Activated CD4-positive, alpha-beta T cell treated with anti-CD3 and anti-CD28 coated beads, Interleukin-2, amount 50 U/mL, for 4 hours (primary cell): ENCODE results near the gene MACROD2.

Source experiments
- DNase-seq, 2 experiments: peaks; one replicate each; pipeline ENCODE4 v3.0.0-alpha.2; 2020

The MACROD2 gene

DNA sequence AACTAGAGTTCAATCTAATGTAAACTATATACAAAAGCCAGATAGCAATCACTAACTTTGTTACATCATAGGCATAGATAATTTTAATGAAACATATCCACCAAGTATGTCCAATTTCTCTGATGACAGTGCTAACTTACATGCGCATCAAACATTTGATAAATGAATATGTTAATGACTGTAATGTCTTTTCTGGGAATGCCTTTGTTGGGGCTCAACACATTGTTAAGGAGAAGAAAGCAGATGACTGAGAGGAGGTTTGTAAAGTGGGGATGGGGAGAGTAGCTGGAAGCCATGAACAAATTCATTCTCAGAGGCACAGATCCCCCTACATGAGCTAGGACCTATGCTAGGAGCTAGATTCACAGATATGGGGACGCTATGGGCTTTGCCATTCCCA lies 1627.9 kb downstream of the MACROD2 start:
- no peak for DNase-seq

DNA sequence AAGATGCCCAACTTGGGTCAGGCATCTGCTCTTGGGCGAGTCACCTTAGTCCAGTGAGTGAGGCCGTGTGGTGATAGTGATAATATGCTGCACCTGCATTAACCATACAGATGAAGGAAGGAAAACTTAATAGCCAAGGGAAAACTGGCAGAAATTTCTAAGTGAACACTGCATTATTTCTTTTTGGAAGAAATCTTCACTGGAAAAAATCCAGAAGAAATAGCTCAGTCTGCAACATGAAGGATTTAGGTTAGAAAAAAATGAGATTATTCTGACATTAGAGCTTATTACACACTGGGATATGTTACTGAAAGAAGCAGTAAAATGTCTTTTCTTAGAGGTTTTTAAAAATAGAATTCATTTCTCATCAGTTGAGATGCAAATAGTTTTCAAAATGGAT lies 1630.7 kb downstream of the MACROD2 start:
- no peak for DNase-seq

DNA sequence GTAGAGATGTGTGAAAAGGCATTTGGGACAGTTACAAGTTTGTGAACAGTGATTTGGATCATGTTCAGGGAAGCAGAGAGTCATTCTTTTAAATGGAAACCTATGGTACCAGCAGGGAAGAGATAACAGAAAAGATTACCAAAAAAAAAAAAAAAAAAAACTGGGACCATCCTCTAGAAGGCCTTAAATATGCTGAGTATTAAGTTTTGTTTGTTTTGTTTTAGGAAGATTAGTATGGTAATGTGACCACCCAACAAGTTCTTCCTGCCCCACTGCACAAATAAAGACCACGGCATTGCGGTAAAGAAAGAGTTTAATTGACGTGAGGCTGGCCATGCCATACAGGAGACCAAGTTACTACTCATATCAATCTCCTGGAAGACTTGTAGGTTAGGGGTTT lies 1631.8 kb downstream of the MACROD2 start:
- no peak for DNase-seq

DNA sequence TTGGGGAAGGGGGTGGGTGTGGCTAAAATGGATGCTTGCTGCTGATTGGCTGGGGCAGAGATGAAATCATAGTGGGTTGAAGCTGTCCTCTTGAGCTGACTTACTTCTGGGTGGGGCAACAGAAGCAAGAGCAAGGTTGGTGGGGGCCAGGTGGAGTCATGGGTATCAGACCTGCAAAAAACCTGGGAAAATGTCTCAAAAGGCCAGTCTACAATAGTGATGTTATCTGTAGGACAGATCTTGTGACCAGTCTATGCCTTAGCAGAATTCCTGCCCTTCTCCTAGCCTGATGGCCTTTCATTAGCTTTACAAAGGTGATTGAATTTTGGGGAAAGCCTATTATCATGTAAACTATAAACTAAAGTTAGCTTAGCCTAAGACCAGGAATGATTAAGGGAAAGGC lies 1632.2 kb downstream of the MACROD2 start:
- DNase-seq, result no peak

DNA sequence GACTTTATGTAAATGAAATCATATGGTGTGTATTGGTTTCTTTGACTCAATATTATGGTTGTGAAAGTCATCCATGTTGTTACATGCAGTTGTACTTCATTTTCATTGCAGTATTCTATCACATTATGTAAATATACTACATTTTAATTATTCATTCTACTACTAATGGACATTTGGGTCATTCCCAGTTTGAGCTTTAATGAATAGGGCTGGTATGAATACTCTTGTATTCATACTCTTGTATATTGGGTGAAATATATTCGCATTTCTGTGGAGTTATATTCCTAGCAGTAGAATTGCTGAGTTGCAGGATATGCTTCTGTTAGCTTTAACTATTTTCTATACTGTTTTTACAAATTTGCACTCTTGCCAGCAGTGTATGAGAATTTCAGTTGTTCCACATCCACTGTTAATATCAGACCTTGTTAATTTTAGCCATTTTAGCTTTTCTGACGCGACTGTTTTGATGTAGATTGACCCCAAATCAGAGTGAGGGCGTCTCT lies 1633.6 kb downstream of the MACROD2 start:
- no peak for DNase-seq

DNA sequence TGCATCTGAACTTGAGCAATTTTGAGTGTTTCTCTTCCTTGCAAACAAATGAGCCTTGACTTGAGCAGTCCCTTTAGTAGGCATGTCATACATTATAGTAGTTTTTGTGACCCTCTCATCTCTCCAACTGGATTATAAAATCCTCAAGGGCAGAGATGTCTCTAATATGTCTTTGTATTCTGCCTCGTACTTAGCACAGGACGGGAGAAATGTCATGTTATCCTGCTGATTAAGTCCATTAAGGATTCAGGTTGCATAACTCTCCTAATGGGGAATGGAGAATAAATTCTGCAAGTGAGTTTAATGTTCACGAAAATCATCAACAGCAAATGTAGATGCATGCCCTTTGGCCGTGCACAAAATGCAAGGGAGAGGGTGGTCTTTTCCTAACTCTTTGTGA lies 1635.0 kb downstream of the MACROD2 start:
- DNase-seq, result no peak

DNA sequence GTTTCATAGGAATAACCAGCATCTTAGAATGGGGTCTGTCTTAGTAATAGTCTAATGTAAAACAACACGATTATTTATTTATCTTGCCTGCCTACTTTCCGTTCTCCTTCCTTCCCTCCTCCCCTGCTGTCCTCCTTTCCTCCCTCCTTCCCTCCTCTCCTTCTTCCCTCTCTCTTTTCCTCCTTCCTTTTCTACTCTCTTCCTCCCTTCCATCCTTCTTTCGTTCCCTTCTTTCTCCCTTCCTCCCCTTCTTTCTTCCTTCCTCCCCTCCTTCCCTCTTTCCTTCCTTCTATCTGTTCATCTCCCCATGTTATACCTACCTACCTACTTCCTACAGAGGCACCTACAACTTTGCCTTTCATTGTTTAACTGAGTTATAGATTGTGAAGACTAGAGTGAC lies 1637.4 kb downstream of the MACROD2 start:
- DNase-seq, result no peak

DNA sequence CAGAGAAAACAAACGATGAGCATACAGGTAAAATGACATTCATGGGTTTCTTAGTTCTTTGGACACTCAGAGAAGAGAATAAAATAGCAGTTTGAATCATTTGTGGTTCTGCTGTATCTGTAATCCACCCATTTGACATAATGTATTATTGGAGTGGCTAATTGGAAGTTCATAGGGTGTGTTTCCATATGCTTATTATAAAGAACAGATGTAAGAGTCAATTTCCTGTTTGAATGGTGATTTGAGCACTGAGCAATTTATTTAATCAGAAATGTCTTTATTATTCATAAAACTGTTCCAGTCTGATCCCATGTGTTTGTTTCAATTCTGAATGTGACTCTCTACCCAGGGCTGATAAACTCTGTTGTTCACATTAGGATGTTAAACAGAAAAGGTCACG lies 1638.8 kb downstream of the MACROD2 start:
- no peak for DNase-seq

DNA sequence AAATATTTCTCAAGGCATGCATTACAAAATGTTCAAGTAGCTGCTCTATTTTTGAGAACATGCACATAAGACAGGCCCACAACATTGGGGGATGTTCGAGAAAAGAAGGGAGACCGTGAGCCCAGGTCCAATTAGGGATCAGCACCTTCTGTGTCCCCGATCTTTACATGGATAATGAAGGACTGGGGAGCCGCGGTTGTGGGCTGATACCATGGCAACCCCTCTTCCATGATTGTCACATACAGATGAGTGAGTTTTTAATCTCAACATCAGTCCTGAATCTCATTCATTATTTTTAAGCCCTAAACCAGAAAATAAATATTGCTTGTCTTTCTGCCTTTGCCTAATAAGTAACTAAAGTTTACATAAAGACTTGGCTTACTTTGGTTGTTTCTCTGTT lies 1642.2 kb downstream of the MACROD2 start:
- no peak for DNase-seq

DNA sequence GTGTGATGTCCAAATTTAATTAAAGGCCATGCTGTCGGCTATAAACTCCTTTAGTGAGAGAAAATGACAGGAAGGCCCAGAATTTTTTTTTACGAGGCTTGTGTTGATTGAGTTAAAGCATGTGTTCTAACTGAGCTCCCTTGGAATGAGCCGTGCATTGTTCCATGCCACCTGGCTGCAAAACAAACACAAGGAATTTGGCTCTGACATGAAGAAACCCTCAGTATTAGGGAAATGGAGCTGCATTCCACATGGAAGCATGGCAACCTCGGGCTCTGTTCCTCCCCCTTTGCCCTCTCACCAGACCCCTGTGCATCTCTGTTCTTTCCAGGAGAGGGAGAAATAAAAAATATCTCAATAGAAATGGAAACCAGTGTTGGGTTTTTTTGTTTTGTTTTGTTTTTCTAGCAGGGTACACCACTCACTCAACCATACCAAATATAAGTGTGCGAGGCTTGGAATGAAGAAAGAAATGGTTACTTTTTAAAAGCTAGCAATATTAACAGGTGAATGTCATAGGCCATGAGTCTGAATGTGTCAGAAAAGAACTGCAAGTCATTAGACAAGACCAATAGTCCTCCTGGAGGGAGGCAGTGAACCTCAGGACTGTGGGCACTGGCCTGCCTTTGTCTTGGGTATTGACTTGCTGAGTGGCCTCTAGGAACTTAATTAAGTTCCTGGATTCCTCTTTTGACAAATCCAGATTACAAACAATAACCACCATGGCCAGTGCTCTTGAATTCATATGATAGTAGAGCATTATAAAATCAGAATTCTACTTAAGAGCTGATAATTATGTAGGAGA lies 1642.8 kb downstream of the MACROD2 start:
- DNase-seq, result no peak

DNA sequence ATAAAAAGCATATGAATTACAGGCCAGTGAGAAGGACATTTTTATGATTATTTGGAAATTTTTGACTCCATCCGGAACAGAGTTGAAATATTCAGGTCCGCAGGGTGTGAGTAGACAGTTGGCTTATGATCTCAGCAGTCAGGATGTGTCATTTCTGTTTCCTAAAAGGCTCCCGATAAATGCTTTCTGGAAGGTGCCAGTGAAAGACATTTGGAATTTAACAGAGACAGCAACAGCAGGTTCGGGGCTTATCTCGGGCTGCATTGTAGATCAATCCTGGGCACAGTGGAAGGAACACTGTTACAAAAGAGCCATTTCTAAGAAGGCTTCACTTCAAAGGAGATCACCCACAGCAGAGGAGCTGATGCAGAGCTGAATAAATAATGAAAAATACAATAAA lies 1643.5 kb downstream of the MACROD2 start:
- no peak for DNase-seq

DNA sequence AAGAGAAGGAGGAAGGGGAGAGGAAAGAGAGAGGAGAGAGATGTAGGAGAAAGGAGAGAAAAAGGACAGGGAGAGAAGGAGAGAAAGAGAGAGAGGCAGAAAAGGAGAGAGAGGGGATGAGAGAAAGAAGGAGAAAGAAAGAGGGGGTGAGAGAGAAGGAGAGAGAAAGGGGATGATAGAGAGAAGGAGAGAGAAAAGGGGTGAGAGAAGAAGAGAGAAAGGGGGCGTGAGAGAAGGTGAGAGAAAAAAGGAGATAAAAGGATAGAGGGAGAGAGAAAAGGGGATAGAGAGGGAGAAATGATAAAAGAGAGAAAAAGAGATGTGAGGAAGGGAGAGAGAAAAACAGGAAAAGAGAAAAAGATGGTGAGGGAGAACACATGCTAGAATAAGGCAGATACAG lies 1644.5 kb downstream of the MACROD2 start:
- no peak for DNase-seq

DNA sequence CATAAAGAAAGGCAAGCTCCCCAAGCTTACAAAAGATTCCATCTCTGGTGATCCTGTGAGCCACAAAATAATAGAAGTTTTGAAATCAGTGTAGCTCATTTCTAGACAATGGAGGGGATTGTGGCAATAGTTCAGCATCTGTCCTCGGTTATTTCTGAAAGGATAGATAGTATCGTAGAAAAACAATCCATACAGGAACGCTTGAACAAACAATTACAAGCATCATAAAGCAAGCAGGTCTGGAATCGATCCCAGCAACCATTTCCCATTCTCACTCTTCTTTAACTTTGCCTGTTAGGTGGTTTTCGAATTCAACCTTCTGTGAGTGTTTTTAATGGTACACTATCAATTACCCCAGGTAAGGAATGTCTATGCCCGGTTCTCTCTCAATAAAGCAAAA lies 1646.8 kb downstream of the MACROD2 start:
- no peak for DNase-seq

DNA sequence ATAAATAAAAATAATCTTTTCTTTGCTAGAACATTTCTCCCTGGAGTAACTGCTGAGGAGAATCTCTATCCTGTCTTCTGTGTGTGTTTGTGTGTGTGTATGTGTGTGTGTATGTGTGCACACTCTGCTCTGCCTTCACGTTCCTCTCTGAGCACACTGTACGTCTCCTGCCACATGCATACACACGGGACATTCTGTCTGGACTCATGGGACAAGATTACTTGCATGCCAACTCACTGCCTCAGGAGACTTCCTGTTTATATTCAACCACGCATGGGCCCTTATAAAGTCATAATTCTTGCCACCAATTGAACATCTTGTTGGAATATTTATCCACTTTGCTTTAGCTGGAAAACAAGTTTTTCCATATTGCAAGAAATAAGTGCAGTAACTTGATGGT lies 1647.4 kb downstream of the MACROD2 start:
- no peak for DNase-seq

DNA sequence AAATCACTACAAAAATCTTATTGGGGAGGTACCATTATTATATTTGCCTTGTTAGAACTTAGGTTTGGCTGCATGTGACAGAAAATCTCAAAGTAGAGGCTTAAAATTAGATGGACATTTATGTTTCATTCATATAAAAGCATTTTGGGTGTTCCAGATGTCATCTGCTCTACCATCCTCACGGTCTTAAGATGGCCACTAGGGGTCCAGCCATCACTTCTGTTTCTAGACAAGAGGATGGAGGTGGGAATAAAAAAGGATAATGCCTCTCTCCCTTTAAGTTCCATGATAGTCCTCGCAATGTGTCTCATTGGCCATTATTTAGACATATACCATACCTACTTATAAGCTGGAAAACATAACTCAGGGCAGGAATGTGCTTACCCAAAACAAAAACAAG lies 1648.4 kb downstream of the MACROD2 start:
- no peak for DNase-seq

DNA sequence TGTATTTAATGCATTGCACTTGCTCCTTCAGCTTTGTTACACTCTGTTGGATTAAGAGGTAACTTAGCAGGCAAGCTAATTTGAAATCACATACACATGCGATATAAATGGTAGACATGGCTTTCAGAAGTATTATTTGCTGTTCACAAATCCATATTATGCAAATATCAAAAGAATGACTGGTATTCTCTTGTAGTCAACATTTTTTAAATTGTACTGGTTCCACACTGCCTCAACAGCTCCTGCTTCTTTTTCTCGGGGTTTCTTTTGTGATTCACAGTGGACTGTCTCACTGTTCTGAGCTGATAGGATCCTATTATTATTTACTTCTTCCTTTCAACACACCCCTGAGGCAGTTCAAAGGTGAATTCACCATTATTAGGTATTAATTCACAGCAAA lies 1650.5 kb downstream of the MACROD2 start:
- no peak for DNase-seq

DNA sequence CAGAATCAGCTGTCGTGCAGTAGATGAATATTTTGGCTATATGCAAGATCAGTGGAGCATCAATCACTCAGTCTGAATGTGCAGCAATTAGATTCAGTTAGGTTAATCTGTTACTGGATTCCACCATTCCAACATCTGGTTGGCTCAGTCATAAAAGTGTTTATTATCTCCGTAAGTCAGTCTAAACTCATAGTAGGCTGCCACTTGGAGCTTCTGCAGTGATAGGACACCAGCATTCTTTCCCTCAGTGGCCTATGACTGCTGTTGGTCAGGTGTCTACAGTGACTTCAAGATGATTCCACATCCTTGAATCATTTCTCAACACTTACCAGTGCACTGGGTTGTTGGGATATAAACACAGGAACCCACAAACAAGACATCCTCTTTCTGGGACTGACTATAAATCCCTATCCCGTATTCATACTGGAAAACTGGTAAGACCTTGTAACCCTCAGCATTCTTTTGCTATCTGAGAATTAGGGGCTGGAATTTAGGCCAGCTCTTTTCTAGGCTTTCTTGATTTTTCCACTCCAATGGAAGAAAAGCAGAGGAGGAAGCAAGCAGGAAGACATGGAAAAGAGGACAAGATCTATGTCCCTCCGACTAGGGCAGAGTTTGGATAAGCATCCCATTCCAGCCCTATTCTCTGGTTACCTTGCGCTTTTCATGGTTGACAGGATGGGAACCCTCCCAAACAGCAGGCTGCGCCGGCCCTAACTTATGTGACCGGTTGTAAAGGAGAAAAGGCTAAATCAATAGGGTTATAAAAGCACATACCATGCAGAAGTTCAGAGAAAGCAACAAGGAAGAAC lies 1658.3 kb downstream of the MACROD2 start:
- no peak for DNase-seq

DNA sequence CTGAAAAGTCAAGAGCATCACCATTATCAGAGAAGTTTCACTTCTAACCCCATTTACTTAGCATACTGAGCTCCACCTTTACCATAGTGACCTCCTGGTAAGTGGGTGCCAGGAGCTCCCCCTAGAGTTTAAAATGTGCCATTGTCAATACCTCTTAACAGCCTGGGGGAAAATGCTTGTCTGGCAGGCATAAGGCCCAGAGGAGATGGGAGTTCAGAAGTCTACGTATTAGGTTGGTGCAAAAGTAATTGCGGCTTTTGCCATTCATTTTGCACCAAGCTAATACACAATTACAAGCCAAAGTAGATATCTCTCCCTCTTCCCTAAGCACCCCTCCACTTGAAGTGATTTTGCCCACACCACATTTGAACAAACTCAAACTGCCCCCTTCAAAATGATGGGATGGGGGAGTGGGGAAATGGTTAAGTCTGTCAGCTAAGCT lies 1658.9 kb downstream of the MACROD2 start:
- DNase-seq, result no peak

DNA sequence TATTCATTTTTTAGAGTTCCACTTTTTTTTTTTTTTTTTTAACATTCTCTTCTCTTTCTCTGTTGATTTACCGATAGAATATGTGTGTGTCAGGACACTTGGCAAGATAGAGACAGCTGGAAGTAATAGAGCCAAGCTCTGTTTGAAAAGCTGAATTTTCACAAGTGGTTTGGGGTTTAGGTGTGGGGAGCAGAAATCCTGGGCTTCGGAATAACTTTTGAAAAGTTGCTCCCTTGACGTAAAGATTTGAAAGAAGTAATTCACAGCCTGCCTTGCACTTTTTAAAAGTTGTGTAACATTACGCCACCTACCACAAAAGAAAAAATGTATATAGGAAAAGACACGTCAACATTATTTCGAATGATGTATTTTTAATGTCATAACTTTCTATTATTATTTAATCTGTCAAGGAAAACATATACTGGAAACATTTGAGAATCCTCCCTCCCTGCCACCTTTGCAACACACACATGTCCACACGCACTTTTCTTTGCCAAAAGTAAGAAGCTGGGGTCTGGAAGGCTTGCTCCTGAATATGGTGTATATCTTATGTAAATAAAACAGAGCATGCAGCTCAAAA lies 1660.1 kb downstream of the MACROD2 start:
- DNase-seq, result no peak

DNA sequence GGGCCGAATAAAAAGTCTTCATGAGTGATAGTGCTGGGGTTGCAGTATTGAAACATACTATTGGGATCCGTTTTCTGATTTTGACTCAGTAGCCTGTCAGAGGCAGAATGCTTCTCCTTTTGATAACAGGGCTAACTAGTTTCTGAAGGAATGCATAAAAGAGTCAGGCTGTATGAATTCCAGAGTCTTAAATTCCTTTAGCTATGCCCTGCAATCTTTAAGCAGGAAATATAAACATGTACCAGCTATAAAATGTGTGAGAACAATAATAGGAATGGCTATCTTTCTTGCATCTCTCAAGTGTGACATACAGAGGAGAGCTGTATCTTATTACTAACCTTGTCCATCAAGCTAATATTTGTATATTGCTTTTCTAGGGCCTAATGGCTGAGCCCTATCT lies 1660.8 kb downstream of the MACROD2 start:
- no peak for DNase-seq

DNA sequence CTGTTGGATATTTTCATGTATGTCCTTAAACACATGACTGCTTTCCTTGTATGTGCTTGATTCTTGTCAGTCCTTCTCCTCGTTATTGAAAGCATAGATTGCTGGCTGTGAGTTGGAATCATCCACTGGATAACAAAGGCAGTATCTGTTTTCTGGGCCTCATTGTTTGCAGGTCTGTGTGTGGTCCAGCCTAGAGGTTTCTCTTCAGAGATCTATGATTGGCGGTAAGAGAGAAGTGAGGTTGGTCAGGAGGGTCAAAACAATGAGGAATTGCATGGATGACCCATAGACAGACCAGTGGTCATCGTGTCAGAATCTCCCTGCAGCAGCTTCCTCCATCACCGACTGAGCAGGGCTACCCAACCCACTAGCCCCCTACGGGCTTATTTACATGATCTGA lies 1663.0 kb downstream of the MACROD2 start:
- no peak for DNase-seq

DNA sequence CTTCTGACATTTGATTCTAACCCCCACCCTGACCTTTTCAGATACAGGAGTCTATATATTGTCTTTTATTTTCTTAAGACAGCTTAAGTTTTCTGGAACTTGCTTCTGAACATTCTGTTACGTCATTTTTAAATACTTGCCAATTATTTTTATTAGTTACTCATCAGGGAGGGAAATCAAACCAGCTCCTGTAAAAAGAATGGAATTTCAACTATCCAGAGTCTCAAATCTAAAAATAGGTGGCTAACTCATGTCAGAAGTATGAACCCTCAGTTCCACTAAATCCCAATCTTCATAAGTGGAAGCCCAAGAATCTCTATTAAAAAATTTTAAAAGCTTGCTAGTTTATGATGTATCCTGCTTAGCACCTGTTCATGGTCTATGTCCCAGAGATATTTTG lies 1677.9 kb downstream of the MACROD2 start:
- no peak for DNase-seq

DNA sequence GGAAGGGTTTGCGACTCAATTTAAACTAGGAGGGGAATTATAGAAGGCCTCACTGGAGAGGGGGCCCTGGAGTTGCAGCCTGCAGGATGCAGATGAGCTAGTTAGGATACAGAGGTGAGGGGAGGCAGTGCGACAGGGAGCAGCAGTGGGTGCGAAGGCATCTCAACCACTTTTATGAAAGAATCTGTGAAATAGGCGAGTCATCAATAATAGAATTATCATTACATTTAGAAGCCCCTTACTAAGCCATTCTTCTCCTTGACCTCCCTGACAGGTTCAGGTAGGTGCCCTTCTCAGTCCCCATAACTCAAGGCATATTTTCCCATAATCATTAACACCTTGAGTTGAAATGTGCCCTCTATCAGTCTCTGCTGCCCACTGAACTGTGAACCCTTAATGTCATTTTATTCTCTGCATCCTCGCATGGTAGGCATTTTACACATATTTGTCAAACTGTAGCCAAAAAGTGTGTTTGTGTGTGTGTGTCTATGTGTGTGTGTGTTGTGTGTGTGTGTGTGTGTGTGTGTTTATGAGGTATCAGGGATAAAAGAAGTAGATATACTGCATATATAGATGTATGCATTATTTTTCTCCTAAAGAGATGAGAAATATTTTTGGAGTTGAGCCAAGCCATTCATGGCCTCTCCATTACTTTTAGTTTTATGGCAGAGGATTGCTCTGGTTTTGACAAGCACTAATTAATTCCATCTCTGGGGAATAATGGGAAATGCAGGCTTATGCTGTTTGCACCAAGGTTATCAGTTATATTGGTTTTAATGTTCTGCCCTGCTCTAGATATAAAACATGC lies 1679.1 kb downstream of the MACROD2 start:
- no peak for DNase-seq
